ENCODE measurements around the gene MMP27. TPM values are rescaled to one million over a fixed set of nuclear protein-coding genes. Genes with fewer than 3 reads are reported as not detected.

MMP27 gene
- total RNA-seq, 1 experiment from 2014 or later = not detected

- no peaks in the 10 kb centered on the region for H4K20me1 ChIP-seq (ENCODE audit: insufficient read depth)
- no peak overlapping the region for H2AFZ ChIP-seq (ENCODE audit: low read depth, low read length, poor library complexity, severe bottlenecking)
- no peaks in the 10 kb centered on the region for H3K27me3 ChIP-seq (ENCODE audit: insufficient read depth, low read length)
- no peak overlapping the region for H3K4me2 ChIP-seq (ENCODE audit: low read length)
- no peak overlapping the region for H3K4me3 ChIP-seq (replicated peaks in 1 of 2; ENCODE audit: low read depth in 1 of 2, low read length in 2 of 2)
- H3K9ac ChIP-seq (ENCODE audit: low read length) = no peak overlapping the region
- peaks cover 0 to 7% of the 10 kb centered on the region in 2 experiments; a peak in 1 of 4 replicates for H3K9me3 ChIP-seq (ENCODE audit: control insufficient read depth in 1 of 2, insufficient read depth in 1 of 2, low read depth in 1 of 2, low read length in 2 of 2)
- 0 out of 2 replicates have a peak, but pooled peaks have one; percentile 11 for ATAC-seq
- TF ChIP-seq EZH2 (IDR thresholded peaks at IDR 0.05) (no peak), RAD21 (IDR thresholded peaks at IDR 0.05; ENCODE audit: low read depth) (no peak), SP1 (IDR thresholded peaks at IDR 0.05; ENCODE audit: low read depth) (no peak), EGR1 (IDR thresholded peaks at IDR 0.05; ENCODE audit: low read depth) (no peak), YY1 (IDR thresholded peaks at IDR 0.05; ENCODE audit: extremely low read depth, insufficient replicate concordance, low read depth, low read length) (no peak), ZNF274 (IDR thresholded peaks at IDR 0.05; ENCODE audit: low read depth, low read length) (no peak), FOSL1 (IDR thresholded peaks at IDR 0.05; ENCODE audit: low read depth) (peak; percentile 54; the same call in 1 of the 2 replicates), TCF7L2 (IDR thresholded peaks at IDR 0.05; ENCODE audit: borderline replicate concordance, extremely low read depth, insufficient read depth, insufficient read length) (no peak), EZH2phosphoT487 (IDR thresholded peaks at IDR 0.05; ENCODE audit: borderline replicate concordance) (no peak), JUND (IDR thresholded peaks at IDR 0.05) (peak; percentile 39; the same call in 1 of the 2 replicates), POLR2AphosphoS5 (IDR thresholded peaks at IDR 0.05; ENCODE audit: low read depth, low read length) (no peak), REST (IDR thresholded peaks at IDR 0.05; ENCODE audit: low read depth) (no peak), POLR2A (IDR thresholded peaks at IDR 0.05; ENCODE audit: borderline replicate concordance, extremely low read depth, insufficient read depth, insufficient read length) (no peak)
- TF ChIP-seq, protein P1, sequence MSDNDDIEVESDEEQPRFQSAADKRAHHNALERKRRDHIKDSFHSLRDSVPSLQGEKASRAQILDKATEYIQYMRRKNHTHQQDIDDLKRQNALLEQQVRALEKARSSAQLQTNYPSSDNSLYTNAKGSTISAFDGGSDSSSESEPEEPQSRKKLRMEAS (IDR thresholded peaks at IDR 0.05) = 0 out of 2 replicates have a peak, but pooled peaks have one; percentile 32
- TF ChIP-seq, protein P2, sequence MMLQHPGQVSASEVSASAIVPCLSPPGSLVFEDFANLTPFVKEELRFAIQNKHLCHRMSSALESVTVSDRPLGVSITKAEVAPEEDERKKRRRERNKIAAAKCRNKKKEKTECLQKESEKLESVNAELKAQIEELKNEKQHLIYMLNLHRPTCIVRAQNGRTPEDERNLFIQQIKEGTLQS (IDR thresholded peaks at IDR 0.05) = no peak
- TF ChIP-seq, protein P3, sequence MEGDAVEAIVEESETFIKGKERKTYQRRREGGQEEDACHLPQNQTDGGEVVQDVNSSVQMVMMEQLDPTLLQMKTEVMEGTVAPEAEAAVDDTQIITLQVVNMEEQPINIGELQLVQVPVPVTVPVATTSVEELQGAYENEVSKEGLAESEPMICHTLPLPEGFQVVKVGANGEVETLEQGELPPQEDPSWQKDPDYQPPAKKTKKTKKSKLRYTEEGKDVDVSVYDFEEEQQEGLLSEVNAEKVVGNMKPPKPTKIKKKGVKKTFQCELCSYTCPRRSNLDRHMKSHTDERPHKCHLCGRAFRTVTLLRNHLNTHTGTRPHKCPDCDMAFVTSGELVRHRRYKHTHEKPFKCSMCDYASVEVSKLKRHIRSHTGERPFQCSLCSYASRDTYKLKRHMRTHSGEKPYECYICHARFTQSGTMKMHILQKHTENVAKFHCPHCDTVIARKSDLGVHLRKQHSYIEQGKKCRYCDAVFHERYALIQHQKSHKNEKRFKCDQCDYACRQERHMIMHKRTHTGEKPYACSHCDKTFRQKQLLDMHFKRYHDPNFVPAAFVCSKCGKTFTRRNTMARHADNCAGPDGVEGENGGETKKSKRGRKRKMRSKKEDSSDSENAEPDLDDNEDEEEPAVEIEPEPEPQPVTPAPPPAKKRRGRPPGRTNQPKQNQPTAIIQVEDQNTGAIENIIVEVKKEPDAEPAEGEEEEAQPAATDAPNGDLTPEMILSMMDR (IDR thresholded peaks at IDR 0.05 in 2 of 3, conservative IDR thresholded peaks at IDR 0.05 in 1 of 3; ENCODE audit: borderline replicate concordance in 1 of 3, insufficient read depth in 1 of 3, low read depth in 2 of 3, low read length in 2 of 3) = no peak
- no peaks in the 10 kb centered on the region for H3K79me2 ChIP-seq (ENCODE audit: insufficient read depth, low read length)
- H3K4me1 ChIP-seq (ENCODE audit: control insufficient read depth in 1 of 2, insufficient read depth in 2 of 2, low read length in 2 of 2) = peaks cover 0 to 9% of the 10 kb centered on the region in 2 experiments; a peak in 1 of 4 replicates
- intact Hi-C loops (cut with micrococcal nuclease) = no loop called here
- POLR2A ChIA-PET = no interaction called here
- CTCF ChIA-PET = no interaction called here
- no peaks in the 10 kb centered on the region for H3K9me2 ChIP-seq (ENCODE audit: insufficient read depth)
- BruUV-seq (replicated peaks) = no TSS peak
- DNase-seq (ENCODE audit: low read depth, low spot score) = no peak
- no peak overlapping the region for H3K27ac ChIP-seq (ENCODE audit: low read depth, low read length)
- RAD21 ChIA-PET (ENCODE audit: low non-redundant PET in 1 of 2, low total read pairs in 2 of 2, uncharacterized antibody in 2 of 2, unreplicated experiment in 2 of 2) = no interaction called here
- H3K36me3 ChIP-seq (ENCODE audit: control insufficient read depth in 1 of 2, insufficient read depth in 2 of 2, low read length in 2 of 2) = no peaks in the 10 kb centered on the region
Observed at GRCh38 chr11:102653744-102654291, 51.8 kb downstream of the MMP27 start.
